ENCODE measurements around the gene GMCL2. TPM values are rescaled to one million over a fixed set of nuclear protein-coding genes. Genes with fewer than 3 reads are reported as not detected.

GMCL2 gene
- total RNA-seq, 4 donors from 2014 or later: not detected

DNA sequence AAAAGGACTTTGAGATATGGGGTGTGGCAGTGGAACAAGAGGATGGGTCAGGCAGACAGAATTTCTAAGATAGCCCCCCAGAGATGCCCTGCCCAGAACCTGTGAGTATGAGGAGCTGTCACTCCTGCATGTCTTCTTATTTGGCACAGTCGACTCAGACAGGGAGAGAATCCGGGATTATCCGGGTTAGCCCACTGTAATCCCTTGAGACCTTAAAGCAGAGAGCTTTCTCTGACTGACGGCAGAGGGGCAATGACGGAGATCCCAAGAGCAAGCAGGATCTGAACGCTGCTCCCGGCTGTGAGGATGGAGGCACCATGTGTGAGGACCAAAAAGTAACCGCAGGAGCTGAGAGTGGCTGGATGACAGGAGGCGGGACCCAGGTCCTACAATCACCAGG is 24.7 kb downstream of the GMCL2 start:
- Histone ChIP-seq H3K36me3 (no peaks in the 10 kb centered on the region), H3K4me3 (no peak overlapping the region), H3K9me3 (no peaks in the 10 kb centered on the region), H3K27me3 (peaks cover 29% of the 10 kb centered on the region), H3K27ac (no peak overlapping the region), H3K4me1 (peaks cover 3 to 9% (median 5%) of the 10 kb centered on the region in 4 donors)
- 40 to 92% methylated on average over 1 to 9 of the region's 9 CpGs for WGBS, 2 donors (ENCODE audit: low coverage in 1 of 2)
- no peak for TF ChIP-seq POLR2A (IDR thresholded peaks at IDR 0.05)
- no peak for TF ChIP-seq EP300 (IDR thresholded peaks at IDR 0.05; ENCODE audit: low read depth)
- no peak for TF ChIP-seq POLR2AphosphoS5 (IDR thresholded peaks at IDR 0.05)
- TF ChIP-seq, protein P1, sequence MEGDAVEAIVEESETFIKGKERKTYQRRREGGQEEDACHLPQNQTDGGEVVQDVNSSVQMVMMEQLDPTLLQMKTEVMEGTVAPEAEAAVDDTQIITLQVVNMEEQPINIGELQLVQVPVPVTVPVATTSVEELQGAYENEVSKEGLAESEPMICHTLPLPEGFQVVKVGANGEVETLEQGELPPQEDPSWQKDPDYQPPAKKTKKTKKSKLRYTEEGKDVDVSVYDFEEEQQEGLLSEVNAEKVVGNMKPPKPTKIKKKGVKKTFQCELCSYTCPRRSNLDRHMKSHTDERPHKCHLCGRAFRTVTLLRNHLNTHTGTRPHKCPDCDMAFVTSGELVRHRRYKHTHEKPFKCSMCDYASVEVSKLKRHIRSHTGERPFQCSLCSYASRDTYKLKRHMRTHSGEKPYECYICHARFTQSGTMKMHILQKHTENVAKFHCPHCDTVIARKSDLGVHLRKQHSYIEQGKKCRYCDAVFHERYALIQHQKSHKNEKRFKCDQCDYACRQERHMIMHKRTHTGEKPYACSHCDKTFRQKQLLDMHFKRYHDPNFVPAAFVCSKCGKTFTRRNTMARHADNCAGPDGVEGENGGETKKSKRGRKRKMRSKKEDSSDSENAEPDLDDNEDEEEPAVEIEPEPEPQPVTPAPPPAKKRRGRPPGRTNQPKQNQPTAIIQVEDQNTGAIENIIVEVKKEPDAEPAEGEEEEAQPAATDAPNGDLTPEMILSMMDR (IDR thresholded peaks at IDR 0.05): no peak
- intact Hi-C loops (cut with DNase I; ENCODE audit: low total_unique reads) (loop anchor here (2.0 kb wide), 1 partner anchor 86 kb away; no protein-coding TSS in a partner anchor), in situ Hi-C loops (cut with MboI; ENCODE audit: low pct_ligation_motif_present in 1 of 4, low pct_unique_long_range_greater_than_20kb in 1 of 4, low sequenced_read_pairs in 3 of 4) (loop anchor here (5.0 to 10.0 kb wide), 3 partner anchors 85 to 90 kb away; no protein-coding TSS in a partner anchor)
- no peak for DNase-seq

DNA sequence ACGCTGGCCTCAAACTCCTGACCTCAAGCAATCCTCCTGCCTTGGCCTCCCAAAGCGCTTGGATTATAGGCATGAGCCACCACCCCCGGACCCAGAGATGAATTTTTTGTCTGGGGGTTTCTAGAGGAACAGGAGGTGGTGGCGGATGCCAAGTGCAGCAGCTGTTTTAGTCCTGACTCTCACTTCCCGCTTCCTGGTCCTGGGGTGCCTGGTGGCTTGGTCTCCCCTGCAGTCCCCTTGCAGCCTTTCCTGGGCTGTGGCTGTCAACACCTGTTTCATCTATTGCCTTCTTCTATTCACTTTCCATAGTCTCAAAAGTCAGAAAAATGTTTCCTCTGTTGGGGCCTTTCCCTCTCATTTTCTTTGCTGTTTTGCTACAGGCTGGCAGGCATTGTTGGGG is 27.0 kb downstream of the GMCL2 start:
- in situ Hi-C loops (cut with MboI; ENCODE audit: low pct_ligation_motif_present in 1 of 4, low pct_unique_long_range_greater_than_20kb in 1 of 4, low sequenced_read_pairs in 3 of 4): loop anchor here (5.0 to 10.0 kb wide), 3 partner anchors 83 to 88 kb away; no protein-coding TSS in a partner anchor
- no peaks in the 10 kb centered on the region for H3K36me3 ChIP-seq
- TF ChIP-seq POLR2AphosphoS5 (IDR thresholded peaks at IDR 0.05) (no peak), EP300 (IDR thresholded peaks at IDR 0.05; ENCODE audit: low read depth) (no peak), POLR2A (IDR thresholded peaks at IDR 0.05) (no peak)
- no peaks in the 10 kb centered on the region for H3K9me3 ChIP-seq
- H3K4me1 ChIP-seq: peaks cover 3 to 9% (median 5%) of the 10 kb centered on the region in 4 donors
- 60 to 87% methylated on average over 3 to 5 of the region's 5 CpGs for WGBS, 2 donors (ENCODE audit: low coverage in 1 of 2)
- DNase-seq: no peak
- intact Hi-C loops (cut with DNase I; ENCODE audit: low total_unique reads): no loop called here
- H3K27ac ChIP-seq: no peak overlapping the region
- peaks cover 23% of the 10 kb centered on the region for H3K27me3 ChIP-seq
- no peak overlapping the region for H3K4me3 ChIP-seq

DNA sequence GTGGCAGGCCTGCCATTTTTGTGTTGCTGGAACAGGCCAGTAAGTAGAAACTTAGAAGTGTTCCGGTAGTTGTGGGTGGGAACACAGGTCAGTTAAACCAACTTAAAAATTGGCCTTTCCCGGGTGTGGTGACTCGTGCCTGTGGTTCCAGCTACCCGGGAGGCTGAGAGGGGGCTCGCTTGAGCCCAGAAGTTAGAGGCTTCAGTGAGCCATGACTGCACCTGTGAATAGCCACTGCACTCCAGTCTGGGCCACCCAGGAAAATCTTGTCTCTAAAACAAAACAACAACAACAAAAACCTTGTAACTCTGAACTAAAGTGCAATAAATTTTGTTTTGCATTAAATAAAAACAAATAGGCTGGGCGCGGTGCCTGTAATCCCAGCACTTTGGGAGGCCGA is 32.1 kb downstream of the GMCL2 start:
- TF ChIP-seq POLR2AphosphoS5 (IDR thresholded peaks at IDR 0.05) (no peak), POLR2A (IDR thresholded peaks at IDR 0.05) (no peak), EP300 (IDR thresholded peaks at IDR 0.05; ENCODE audit: low read depth) (no peak)
- TF ChIP-seq, protein P1 (IDR thresholded peaks at IDR 0.05): no peak
- Histone ChIP-seq H3K4me1 (peaks cover 7 to 16% (median 13%) of the 10 kb centered on the region in 4 donors), H3K27ac (no peak overlapping the region), H3K27me3 (no peaks in the 10 kb centered on the region), H3K9me3 (no peaks in the 10 kb centered on the region), H3K4me3 (no peak overlapping the region), H3K36me3 (no peaks in the 10 kb centered on the region)
- DNase-seq: no peak
- in situ Hi-C loops (cut with MboI; ENCODE audit: low pct_ligation_motif_present in 1 of 4, low pct_unique_long_range_greater_than_20kb in 1 of 4, low sequenced_read_pairs in 3 of 4) (no loop called here), intact Hi-C loops (cut with DNase I; ENCODE audit: low total_unique reads) (no loop called here)
- WGBS, 2 donors (ENCODE audit: low coverage in 1 of 2): 75 to 80% methylated on average over 4 to 8 of the region's 8 CpGs

DNA sequence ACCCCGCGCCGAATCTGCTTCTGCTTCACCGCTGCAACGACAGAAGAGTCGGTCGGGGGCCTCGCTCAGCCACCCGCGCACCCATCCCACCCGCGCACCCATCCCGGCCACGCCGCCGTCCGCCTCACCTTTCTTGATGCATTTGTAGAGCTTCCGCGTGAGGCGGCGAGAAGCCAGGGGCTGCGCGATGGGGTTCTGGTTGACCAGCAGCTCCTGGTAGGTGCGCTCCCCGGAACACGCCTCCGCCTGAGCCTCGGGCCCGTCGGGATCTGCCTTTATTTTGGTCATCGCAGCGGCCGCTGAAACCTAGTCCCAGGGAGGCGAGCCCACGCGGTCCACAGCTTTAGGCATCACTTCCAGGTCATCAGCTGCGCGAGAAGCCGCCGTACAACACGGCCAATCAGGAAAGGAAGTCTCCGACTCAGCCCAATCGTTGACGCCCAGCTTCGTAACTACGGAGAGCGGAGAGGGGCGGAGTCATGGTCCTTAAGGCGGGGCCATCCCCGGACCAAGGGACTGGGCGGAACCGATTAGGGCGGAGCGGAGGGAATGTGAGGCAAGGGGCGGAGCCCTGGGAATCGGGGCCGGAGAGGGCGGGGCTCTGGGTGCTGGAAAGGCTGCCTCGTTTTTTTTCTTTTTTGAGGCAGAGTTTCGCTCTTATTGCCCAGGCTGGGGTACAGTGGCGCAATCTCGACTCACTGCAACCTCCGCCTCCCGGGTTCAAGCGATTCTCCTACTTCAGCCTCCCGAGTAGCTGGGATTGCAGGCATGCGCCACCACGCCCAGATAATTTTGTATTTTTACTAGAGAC is 33.4 kb downstream of the GMCL2 start, which contains the start of gene NHP2:
Gene NHP2 (minus strand): TSS at position 356 of the 811 bp plus-strand sequence. CDS start 68 bp downstream, at position 288.
- Histone ChIP-seq H3K4me3 (peak within 1 kb of the TSS; percentile 61 to 92 (median 79)), H3K27me3 (no peaks in the 10 kb centered on the region), H3K27ac (peak within 1 kb of the TSS; percentile 82 to 88 (median 84)), H3K4me1 (peaks cover 7 to 16% (median 13%) of the 10 kb centered on the region in 4 donors), H3K36me3 (no peaks in the 10 kb centered on the region), H3K9me3 (no peaks in the 10 kb centered on the region)
- DNase-seq: peak; percentile 99
- intact Hi-C loops (cut with DNase I; ENCODE audit: low total_unique reads): no loop called here
- WGBS, 2 donors (ENCODE audit: low coverage in 1 of 2): 1 to 2% methylated on average over 17 to 68 of the region's 68 CpGs
- in situ Hi-C loops (cut with MboI; ENCODE audit: low pct_ligation_motif_present in 1 of 4, low pct_unique_long_range_greater_than_20kb in 1 of 4, low sequenced_read_pairs in 3 of 4): no loop called here
- TF ChIP-seq POLR2A (IDR thresholded peaks at IDR 0.05): peak; percentile 60
- TF ChIP-seq, protein P1 (IDR thresholded peaks at IDR 0.05): no peak
- TF ChIP-seq EP300 (IDR thresholded peaks at IDR 0.05; ENCODE audit: low read depth): no peak
- TF ChIP-seq POLR2AphosphoS5 (IDR thresholded peaks at IDR 0.05): peak; percentile 85 to 90 (median 86)

Measured in transverse colon (tissue), 4 donors.